ENCODE results near the gene FAM181B.

DNA sequence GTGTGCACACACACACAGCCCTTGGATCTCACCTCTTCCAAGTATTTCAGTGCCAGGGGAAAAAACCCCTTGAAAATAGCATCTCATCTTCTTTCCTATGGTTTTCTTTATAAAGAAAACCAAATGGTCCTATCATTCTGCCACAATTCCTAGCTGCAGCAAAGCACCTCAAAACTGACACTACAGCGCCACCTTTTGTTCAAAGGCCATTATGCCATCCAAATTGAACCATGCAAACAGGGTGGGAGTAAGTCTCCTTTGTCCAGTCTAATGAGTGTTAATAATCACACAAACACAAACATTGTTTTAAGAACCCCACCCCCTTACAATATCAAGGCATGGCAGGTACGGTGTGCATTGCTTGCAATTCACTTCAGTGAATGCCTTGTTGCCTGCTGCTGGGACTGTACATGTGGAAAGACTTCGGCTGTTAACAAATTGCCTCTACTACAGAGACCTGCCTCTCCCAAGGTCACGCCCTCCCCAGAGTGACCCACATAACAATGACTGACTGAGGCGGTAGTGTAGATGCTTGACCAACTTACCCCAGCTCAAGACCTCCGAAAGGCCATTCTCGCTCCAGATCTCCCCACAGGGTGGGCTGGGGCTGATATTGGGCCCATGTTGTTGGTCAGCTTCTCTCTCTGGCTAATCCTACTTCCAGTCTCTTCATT is 31.7 kb downstream of the FAM181B start:
- TF ChIP-seq, protein P1, sequence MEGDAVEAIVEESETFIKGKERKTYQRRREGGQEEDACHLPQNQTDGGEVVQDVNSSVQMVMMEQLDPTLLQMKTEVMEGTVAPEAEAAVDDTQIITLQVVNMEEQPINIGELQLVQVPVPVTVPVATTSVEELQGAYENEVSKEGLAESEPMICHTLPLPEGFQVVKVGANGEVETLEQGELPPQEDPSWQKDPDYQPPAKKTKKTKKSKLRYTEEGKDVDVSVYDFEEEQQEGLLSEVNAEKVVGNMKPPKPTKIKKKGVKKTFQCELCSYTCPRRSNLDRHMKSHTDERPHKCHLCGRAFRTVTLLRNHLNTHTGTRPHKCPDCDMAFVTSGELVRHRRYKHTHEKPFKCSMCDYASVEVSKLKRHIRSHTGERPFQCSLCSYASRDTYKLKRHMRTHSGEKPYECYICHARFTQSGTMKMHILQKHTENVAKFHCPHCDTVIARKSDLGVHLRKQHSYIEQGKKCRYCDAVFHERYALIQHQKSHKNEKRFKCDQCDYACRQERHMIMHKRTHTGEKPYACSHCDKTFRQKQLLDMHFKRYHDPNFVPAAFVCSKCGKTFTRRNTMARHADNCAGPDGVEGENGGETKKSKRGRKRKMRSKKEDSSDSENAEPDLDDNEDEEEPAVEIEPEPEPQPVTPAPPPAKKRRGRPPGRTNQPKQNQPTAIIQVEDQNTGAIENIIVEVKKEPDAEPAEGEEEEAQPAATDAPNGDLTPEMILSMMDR (IDR thresholded peaks at IDR 0.05), result no peak
- TF ChIP-seq POLR2A (IDR thresholded peaks at IDR 0.05), result no peak

All from lower leg skin (tissue), 3 donors.